Body of pancreas (tissue), 4 donors: ENCODE data around the gene MAP3K21.

Experiments
- CTCF ChIP-seq, 7 experiments: fragments of 450-650 bp in 4 of 7; fragments of 200-600 bp in 3 of 7; sonication (generic) in 3 of 7; IDR thresholded peaks; one replicate each; pipeline ENCODE4 v1.5.1; 2016 to 2019; ENCODE audit warnings: antibody characterized with exemption in 7 of 7
- POLR2A ChIP-seq, 3 donors: fragments of 450-650 bp; IDR thresholded peaks; one replicate each; pipeline ENCODE4 v1.6.1; 2016; ENCODE audit warnings: antibody characterized with exemption in 3 of 3, mild to moderate bottlenecking in 2 of 3

GRCh38 chr1:233359905-233360304 lies 32.4 kb downstream of the MAP3K21 start:
- no peak for TF ChIP-seq POLR2A (IDR thresholded peaks at IDR 0.05)
- no peak for TF ChIP-seq CTCF (IDR thresholded peaks at IDR 0.05)
